RCC 7860 (cell line): ENCODE measurements around the gene PTAFR.

Experiments used
- DNase-seq: peaks from one replicate; pipeline ENCODE4 v3.0.0-alpha.2; 2015; ENCODE audit warnings: low spot score
- FAIRE-seq: peaks from 2 replicates; lab custom pipeline; 2012; peaks lifted over from hg19 to GRCh38; lab: Jason Lieb, UNC

PTAFR gene

GRCh38 chr1:28176492-28177470, at the start of gene PTAFR:
Gene PTAFR (minus strand): TSS chr1:28176690. CDS start chr1:28151021, 25,669 bp downstream.
- no peak for DNase-seq
- no peak for FAIRE-seq

- FAIRE-seq, result peak; percentile 50
- no peak for DNase-seq
These were observed 36.8 kb upstream of the PTAFR start for GRCh38 chr1:28213315-28213714.

GRCh38 chr1:28209700-28210099, 33.2 kb upstream of the PTAFR start:
- FAIRE-seq, result no peak
- DNase-seq, result no peak

- FAIRE-seq, result peak; percentile 71
- DNase-seq, result peak; percentile 53
These were observed 32.4 kb upstream of the PTAFR start for GRCh38 chr1:28208818-28209441.

GRCh38 chr1:28205243-28205642, 28.8 kb upstream of the PTAFR start:
- DNase-seq (no peak), FAIRE-seq (no peak)

GRCh38 chr1:28200234-28200873, 23.9 kb upstream of the PTAFR start:
- DNase-seq (no peak), FAIRE-seq (no peak)

- FAIRE-seq, result no peak
- DNase-seq, result no peak
These were observed 23.1 kb upstream of the PTAFR start for GRCh38 chr1:28199328-28200233.

- no peak for FAIRE-seq
- DNase-seq, result no peak
These were observed 21.4 kb upstream of the PTAFR start for GRCh38 chr1:28197682-28198415.

- FAIRE-seq (no peak), DNase-seq (no peak)
These were observed 19.8 kb upstream of the PTAFR start for GRCh38 chr1:28196330-28196729.

GRCh38 chr1:28195780-28196179, 19.3 kb upstream of the PTAFR start:
- no peak for FAIRE-seq
- peak; percentile 15 for DNase-seq

GRCh38 chr1:28194326-28195035, 18.0 kb upstream of the PTAFR start:
- FAIRE-seq, result no peak
- DNase-seq, result no peak

GRCh38 chr1:28193701-28194161, 17.2 kb upstream of the PTAFR start:
- FAIRE-seq (no peak), DNase-seq (no peak)

- DNase-seq (no peak), FAIRE-seq (no peak)
These were observed 14.6 kb upstream of the PTAFR start for GRCh38 chr1:28190996-28191645.

- FAIRE-seq (no peak), DNase-seq (no peak)
These were observed 14.0 kb upstream of the PTAFR start for GRCh38 chr1:28190337-28190979.

GRCh38 chr1:28185071-28185470, 8.6 kb upstream of the PTAFR start:
- FAIRE-seq (no peak), DNase-seq (no peak)

- FAIRE-seq (no peak), DNase-seq (no peak)
These were observed 4.1 kb upstream of the PTAFR start for GRCh38 chr1:28180306-28181305.
